SU-DHL-6 (cell line): Measurements from ENCODE around the gene ADARB2.

Experiments
- H2AFZ ChIP-seq: fragments of 200-600 bp; sonication (generic); 2 replicates; pipeline ENCODE4 v1.6.1; 2014; ENCODE audit warnings: low read depth, mild to moderate bottlenecking, moderate library complexity, mixed read lengths, antibody characterized with exemption, low read length; ENCODE audit not compliant: severe bottlenecking
- H3F3A ChIP-seq: fragments of 200-600 bp; shearing (Covaris generic); 2 replicates; pipeline ENCODE4 v1.6.0; 2016; ENCODE audit warnings: antibody characterized with exemption, mild to moderate bottlenecking; ENCODE audit not compliant: insufficient read depth
- H3K27ac ChIP-seq: fragments of 200-600 bp; sonication (generic); 2 replicates; pipeline ENCODE4 v1.5.1; 2016; ENCODE audit warnings: low read depth, mild to moderate bottlenecking, low read length, moderate library complexity, mixed read lengths
- H3K27me3 ChIP-seq: fragments of 200-600 bp; sonication (generic), shearing (Covaris generic); 2 replicates; pipeline ENCODE4 v1.6.0; 2014; ENCODE audit warnings: mild to moderate bottlenecking, low read length
- H3K36me3 ChIP-seq: fragments of 200-600 bp; sonication (generic); 2 replicates; pipeline ENCODE4 v1.6.1; 2014; ENCODE audit warnings: mild to moderate bottlenecking, low read length, mixed read lengths
- H3K4me2 ChIP-seq: fragments of 300-600, 200-600 bp; shearing (Covaris generic), sonication (generic); 2 replicates; pipeline ENCODE4 v1.6.0; 2014; ENCODE audit warnings: low read length, low read depth, mild to moderate bottlenecking; ENCODE audit not compliant: poor library complexity, severe bottlenecking
- H3K4me3 ChIP-seq: fragments of 200-600 bp; sonication (generic); 2 replicates; pipeline ENCODE4 v1.5.1; 2014; ENCODE audit warnings: antibody characterized with exemption, low read length, mild to moderate bottlenecking, mixed read lengths; ENCODE audit not compliant: insufficient read depth, poor library complexity, severe bottlenecking
- H3K79me2 ChIP-seq: fragments of 200-600 bp; sonication (generic); 2 replicates; pipeline ENCODE4 v1.6.1; 2014; ENCODE audit warnings: mild to moderate bottlenecking, low read length, moderate library complexity; ENCODE audit not compliant: insufficient read depth
- H3K9ac ChIP-seq: fragments of 200-600 bp; sonication (generic); 2 replicates; pipeline ENCODE4 v1.7.0; 2014; ENCODE audit warnings: mild to moderate bottlenecking, low read length
- H3K9me2 ChIP-seq: fragments of 200-600 bp; sonication (generic); replicated peaks from 2 replicates; pipeline ENCODE4 v1.6.1; 2014; ENCODE audit warnings: low read length; ENCODE audit not compliant: insufficient read depth
- H3K9me3 ChIP-seq: fragments of 200-600 bp; sonication (generic); 2 replicates; pipeline ENCODE4 v1.6.1; 2014; ENCODE audit warnings: low read length, mixed read lengths; ENCODE audit not compliant: insufficient read depth
- H4K20me1 ChIP-seq: fragments of 200-600 bp; sonication (generic); 2 replicates; pipeline ENCODE4 v1.6.1; 2014; ENCODE audit warnings: low read depth, mild to moderate bottlenecking, antibody characterized with exemption, low read length, moderate library complexity, mixed read lengths
- EZH2phosphoT487 ChIP-seq: fragments of 200-600 bp; sonication (generic), shearing (Covaris generic); conservative IDR thresholded peaks from 2 replicates; pipeline ENCODE4 v1.6.1; 2018; ENCODE audit warnings: mild to moderate bottlenecking, antibody characterized with exemption, low read length, moderate library complexity, mixed read lengths
- TF ChIP-seq, protein P1 (sequence below): fragments of 200-600 bp; sonication (generic); IDR thresholded peaks from one replicate; pipeline ENCODE4 v1.5.1; 2017; ENCODE audit warnings: antibody characterized with exemption, mild to moderate bottlenecking, low read length, moderate library complexity; ENCODE audit not compliant: insufficient read depth, poor library complexity, severe bottlenecking

The ADARB2 gene

DNA sequence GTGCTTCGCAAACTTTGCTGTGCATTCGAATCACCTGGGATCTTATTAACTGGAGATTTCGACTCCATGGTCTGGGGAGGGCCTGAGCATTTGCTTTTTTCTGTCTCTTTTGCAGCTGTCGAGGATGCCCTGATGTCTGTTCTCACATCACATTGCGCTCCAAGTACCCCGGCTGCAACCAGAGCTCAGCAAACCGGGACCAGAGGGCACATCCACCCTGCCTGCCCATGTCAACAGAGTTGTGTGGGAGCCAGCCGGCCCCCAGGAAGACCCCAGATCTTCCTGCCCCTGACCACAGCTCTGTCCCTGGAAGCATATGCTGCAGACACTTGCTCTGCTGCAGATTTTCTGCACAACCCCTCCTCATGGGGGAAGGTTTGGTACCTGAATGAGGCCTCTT lies 180.8 kb downstream of the ADARB2 start:
- H3F3A ChIP-seq, result no peaks in the 10 kb centered on the region
- TF ChIP-seq EZH2phosphoT487, result no peak
- TF ChIP-seq, protein P1, sequence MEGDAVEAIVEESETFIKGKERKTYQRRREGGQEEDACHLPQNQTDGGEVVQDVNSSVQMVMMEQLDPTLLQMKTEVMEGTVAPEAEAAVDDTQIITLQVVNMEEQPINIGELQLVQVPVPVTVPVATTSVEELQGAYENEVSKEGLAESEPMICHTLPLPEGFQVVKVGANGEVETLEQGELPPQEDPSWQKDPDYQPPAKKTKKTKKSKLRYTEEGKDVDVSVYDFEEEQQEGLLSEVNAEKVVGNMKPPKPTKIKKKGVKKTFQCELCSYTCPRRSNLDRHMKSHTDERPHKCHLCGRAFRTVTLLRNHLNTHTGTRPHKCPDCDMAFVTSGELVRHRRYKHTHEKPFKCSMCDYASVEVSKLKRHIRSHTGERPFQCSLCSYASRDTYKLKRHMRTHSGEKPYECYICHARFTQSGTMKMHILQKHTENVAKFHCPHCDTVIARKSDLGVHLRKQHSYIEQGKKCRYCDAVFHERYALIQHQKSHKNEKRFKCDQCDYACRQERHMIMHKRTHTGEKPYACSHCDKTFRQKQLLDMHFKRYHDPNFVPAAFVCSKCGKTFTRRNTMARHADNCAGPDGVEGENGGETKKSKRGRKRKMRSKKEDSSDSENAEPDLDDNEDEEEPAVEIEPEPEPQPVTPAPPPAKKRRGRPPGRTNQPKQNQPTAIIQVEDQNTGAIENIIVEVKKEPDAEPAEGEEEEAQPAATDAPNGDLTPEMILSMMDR, result no peak
- H3K9me2 ChIP-seq, result no peaks in the 10 kb centered on the region
- H3K36me3 ChIP-seq, result no peaks in the 10 kb centered on the region
- H3K4me3 ChIP-seq, result no peak overlapping the region
- no peak overlapping the region for H3K9ac ChIP-seq
- H3K27ac ChIP-seq, result no peak overlapping the region
- H3K4me2 ChIP-seq, result no peak overlapping the region
- no peaks in the 10 kb centered on the region for H4K20me1 ChIP-seq
- no peaks in the 10 kb centered on the region for H3K27me3 ChIP-seq
- no peaks in the 10 kb centered on the region for H3K79me2 ChIP-seq
- H2AFZ ChIP-seq, result no peak overlapping the region
- no peaks in the 10 kb centered on the region for H3K9me3 ChIP-seq

DNA sequence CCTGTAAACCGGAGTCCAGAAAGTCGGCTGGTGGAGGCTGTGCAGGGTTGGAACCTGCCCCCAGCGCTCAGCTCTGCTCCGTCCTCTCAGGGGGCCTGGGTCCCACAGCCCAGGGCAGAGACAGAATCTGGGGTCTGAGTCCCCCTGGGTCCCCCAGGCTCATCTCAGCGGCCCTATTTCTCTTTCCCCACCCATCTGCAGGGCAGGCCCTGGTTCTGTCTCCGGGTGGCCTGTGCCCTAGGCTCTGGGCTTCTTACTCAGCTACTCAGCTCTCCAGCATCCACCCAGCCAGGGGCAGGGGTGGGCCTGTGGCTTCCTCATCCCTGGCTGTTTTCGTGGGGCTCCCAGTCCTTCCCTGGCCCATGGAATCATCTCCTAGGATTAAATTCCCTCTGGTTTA lies 183.4 kb downstream of the ADARB2 start:
- Histone ChIP-seq H3K79me2 (no peaks in the 10 kb centered on the region), H3K27ac (no peak overlapping the region), H3K9ac (no peak overlapping the region), H3K9me2 (no peaks in the 10 kb centered on the region), H3K9me3 (no peaks in the 10 kb centered on the region), H3F3A (no peaks in the 10 kb centered on the region), H3K36me3 (no peaks in the 10 kb centered on the region), H3K4me2 (no peak overlapping the region), H3K27me3 (no peaks in the 10 kb centered on the region), H4K20me1 (no peaks in the 10 kb centered on the region), H2AFZ (no peak overlapping the region), H3K4me3 (no peak overlapping the region)
- TF ChIP-seq, protein P1, result no peak
- no peak for TF ChIP-seq EZH2phosphoT487

DNA sequence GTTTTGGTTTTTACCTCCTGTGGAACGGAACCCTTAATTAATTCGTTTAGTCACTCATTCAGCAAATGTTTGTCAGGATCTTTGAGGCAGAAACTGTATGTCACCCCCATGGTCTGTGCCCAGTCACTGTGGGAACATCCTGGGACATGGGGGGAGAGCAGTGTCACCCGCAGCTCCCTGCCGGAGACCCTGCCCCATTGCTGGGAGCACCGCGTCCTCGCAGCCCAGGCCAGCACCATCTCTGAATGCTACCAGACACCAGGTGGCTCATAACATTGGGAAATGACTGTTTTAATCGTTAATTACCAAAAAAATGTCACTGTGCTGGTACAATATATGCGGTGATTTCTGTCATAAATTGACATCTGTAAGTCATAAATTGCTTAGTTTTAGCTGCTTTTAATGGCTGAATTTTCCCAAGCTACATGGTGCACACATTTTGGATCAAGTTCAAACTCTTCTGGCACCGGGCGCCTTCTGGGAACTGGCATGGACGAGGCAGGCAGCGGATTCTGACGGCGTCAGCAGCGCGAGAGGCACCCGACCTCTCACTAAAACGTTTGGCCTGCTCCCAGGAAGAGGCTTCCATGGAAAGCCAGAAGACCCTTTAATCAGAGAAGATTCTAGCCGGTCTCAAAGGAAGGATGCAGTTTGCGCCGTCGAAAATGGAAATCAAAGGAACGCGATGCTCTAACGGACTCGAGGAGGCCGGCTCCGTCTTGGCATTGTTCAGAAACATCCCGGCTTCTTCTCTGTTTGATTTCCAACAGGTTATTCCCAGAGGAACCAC lies 184.2 kb downstream of the ADARB2 start:
- H3K4me3 ChIP-seq, result no peak overlapping the region
- H3K9ac ChIP-seq, result no peak overlapping the region
- no peaks in the 10 kb centered on the region for H3K9me3 ChIP-seq
- no peaks in the 10 kb centered on the region for H3K27me3 ChIP-seq
- no peaks in the 10 kb centered on the region for H3K79me2 ChIP-seq
- TF ChIP-seq EZH2phosphoT487, result no peak
- TF ChIP-seq, protein P1, result no peak
- no peak overlapping the region for H2AFZ ChIP-seq
- H3K27ac ChIP-seq, result no peak overlapping the region
- no peaks in the 10 kb centered on the region for H3K36me3 ChIP-seq
- H3K4me2 ChIP-seq, result no peak overlapping the region
- no peaks in the 10 kb centered on the region for H3K9me2 ChIP-seq
- no peaks in the 10 kb centered on the region for H3F3A ChIP-seq
- H4K20me1 ChIP-seq, result no peaks in the 10 kb centered on the region
